Measurements from ENCODE around the gene SMIM24.
"Not testable (repeated sequence)": the region's sequence is repeated elsewhere in the genome, so short reads cannot be mapped to it uniquely, and the experiment has no call there.

DNA sequence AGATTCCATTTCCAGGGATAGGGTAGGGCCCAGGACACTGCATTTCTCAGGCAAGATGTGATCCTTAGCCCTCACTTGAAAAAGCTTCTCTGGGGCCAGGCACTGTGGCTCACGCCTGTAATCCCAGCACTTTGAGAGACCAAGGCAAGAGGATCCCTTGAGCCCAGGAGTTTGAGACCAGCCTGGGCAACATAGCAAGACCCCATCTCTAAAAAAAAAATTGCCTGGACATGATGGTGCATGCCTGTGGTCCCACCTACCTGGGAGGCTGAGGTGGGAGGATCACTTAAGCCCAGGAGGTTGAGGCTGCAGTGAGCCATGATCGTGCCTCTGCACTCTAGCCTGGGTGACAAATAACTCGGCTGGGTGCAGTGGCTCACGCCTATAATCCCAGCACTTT lies 33.7 kb downstream of the SMIM24 start:
- TF ChIP-seq, protein P1, sequence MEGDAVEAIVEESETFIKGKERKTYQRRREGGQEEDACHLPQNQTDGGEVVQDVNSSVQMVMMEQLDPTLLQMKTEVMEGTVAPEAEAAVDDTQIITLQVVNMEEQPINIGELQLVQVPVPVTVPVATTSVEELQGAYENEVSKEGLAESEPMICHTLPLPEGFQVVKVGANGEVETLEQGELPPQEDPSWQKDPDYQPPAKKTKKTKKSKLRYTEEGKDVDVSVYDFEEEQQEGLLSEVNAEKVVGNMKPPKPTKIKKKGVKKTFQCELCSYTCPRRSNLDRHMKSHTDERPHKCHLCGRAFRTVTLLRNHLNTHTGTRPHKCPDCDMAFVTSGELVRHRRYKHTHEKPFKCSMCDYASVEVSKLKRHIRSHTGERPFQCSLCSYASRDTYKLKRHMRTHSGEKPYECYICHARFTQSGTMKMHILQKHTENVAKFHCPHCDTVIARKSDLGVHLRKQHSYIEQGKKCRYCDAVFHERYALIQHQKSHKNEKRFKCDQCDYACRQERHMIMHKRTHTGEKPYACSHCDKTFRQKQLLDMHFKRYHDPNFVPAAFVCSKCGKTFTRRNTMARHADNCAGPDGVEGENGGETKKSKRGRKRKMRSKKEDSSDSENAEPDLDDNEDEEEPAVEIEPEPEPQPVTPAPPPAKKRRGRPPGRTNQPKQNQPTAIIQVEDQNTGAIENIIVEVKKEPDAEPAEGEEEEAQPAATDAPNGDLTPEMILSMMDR (IDR thresholded peaks at IDR 0.05) = not testable (repeated sequence)
- not testable (repeated sequence) for TF ChIP-seq POLR2A (IDR thresholded peaks at IDR 0.05)

All from heart left ventricle (tissue), 13 donors.